Colonic mucosa (tissue), 4 donors: ENCODE data around the gene PUS1. TPM values are rescaled to one million over a fixed set of nuclear protein-coding genes. Genes with fewer than 3 reads are reported as not detected.

Experiments used
- DNase-seq: peaks from one replicate; pipeline ENCODE4 v3.0.0-alpha.2; 2020
- H3K27ac ChIP-seq: fragments of 200-600 bp; one replicate; pipeline ENCODE4 v1.8.0; 2021
- H3K27me3 ChIP-seq: fragments of 200-600 bp; one replicate; pipeline ENCODE4 v1.8.0; 2021
- H3K36me3 ChIP-seq: fragments of 200-600 bp; one replicate; pipeline ENCODE4 v1.8.0; 2021
- H3K4me1 ChIP-seq: fragments of 200-600 bp; one replicate; pipeline ENCODE4 v1.8.0; 2021; ENCODE audit warnings: mild to moderate bottlenecking
- H3K4me3 ChIP-seq: fragments of 200-600 bp; one replicate; pipeline ENCODE4 v1.8.0; 2021
- H3K9ac ChIP-seq, 2 donors: one replicate each; pipeline ENCODE4 v1.7.0; 2013; ENCODE audit warnings: control low read depth in 2 of 2, low read depth in 2 of 2, low read length in 2 of 2
- H3K9me3 ChIP-seq: fragments of 200-600 bp; one replicate; pipeline ENCODE4 v1.8.0; 2021
- intact Hi-C: fragments of 100-400 bp; cut with DNase I; formaldehyde crosslinking; loops from one replicate; pipeline ENCODE4 v1.14.1; 2022
- total RNA-seq, 2 donors: library from RNA; stranded (reverse); fragmentation: NEBNext Ultra II Directional in 1 of 2; extraction: Animal tissue kit (Norgen Biotek cat#: 25700) in 1 of 2; gene quantifications; one replicate each; pipeline ENCODE4 v1.2.1, GENCODE V29; 2021
- TF ChIP-seq, protein P1 (sequence below): fragments of 200-600 bp; IDR thresholded peaks from one replicate; pipeline ENCODE4 v1.8.0; 2022; ENCODE audit warnings: antibody characterized with exemption, mild to moderate bottlenecking
- donor health status: healthy.
- donor health status: DM: no; HTN: no; CAD: no.
- donor health status: DM: no; HTN: no; CAD: no.

PUS1 gene
- total RNA-seq, 2 donors from 2014 or later: 16.0 to 58.9 TPM

GRCh38 chr12:131943389-131943788 lies 14.3 kb downstream of the PUS1 start:
- intact Hi-C loops: loop anchor here (10.0 kb wide), 2 partner anchors 49 to 89 kb away; partner anchors contain the start of gene ULK1
- Histone ChIP-seq H3K36me3 (no peaks in the 10 kb centered on the region), H3K9me3 (no peaks in the 10 kb centered on the region), H3K27ac (no peak overlapping the region), H3K4me3 (no peak overlapping the region), H3K4me1 (no peaks in the 10 kb centered on the region), H3K27me3 (no peaks in the 10 kb centered on the region), H3K9ac (no peak overlapping the region)
- no peak for DNase-seq
- TF ChIP-seq, protein P1, sequence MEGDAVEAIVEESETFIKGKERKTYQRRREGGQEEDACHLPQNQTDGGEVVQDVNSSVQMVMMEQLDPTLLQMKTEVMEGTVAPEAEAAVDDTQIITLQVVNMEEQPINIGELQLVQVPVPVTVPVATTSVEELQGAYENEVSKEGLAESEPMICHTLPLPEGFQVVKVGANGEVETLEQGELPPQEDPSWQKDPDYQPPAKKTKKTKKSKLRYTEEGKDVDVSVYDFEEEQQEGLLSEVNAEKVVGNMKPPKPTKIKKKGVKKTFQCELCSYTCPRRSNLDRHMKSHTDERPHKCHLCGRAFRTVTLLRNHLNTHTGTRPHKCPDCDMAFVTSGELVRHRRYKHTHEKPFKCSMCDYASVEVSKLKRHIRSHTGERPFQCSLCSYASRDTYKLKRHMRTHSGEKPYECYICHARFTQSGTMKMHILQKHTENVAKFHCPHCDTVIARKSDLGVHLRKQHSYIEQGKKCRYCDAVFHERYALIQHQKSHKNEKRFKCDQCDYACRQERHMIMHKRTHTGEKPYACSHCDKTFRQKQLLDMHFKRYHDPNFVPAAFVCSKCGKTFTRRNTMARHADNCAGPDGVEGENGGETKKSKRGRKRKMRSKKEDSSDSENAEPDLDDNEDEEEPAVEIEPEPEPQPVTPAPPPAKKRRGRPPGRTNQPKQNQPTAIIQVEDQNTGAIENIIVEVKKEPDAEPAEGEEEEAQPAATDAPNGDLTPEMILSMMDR: no peak

DNA sequence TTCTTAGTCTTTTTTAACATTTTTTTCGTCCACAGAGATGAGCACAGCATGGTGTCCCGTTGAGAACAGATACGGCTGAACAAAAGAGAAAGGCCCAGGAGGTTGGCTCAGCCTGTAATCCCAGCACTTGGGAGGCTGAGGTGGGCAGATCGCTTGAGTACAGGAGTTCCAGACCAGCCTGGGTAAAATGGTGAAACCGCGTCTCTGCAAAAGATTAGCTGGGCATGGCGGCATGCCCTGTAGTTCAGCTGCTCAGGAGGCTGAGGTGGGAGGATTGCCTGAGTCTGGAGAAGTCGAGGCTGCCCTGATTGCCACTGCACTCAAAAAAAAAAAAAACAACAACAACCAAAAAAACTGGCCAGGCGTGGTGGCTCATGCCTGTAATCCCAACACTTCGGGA lies 14.8 kb downstream of the PUS1 start:
- no peaks in the 10 kb centered on the region for H3K27me3 ChIP-seq
- no peak overlapping the region for H3K27ac ChIP-seq
- TF ChIP-seq, protein P1: no peak
- no peak overlapping the region for H3K4me3 ChIP-seq
- no peaks in the 10 kb centered on the region for H3K9me3 ChIP-seq
- intact Hi-C loops: loop anchor here (10.0 kb wide), 2 partner anchors 49 to 89 kb away; partner anchors contain the start of gene ULK1
- no peaks in the 10 kb centered on the region for H3K4me1 ChIP-seq
- no peaks in the 10 kb centered on the region for H3K36me3 ChIP-seq
- DNase-seq: no peak
- no peak overlapping the region for H3K9ac ChIP-seq

GRCh38 chr12:131944601-131945251 lies 15.7 kb downstream of the PUS1 start:
- DNase-seq: no peak
- H3K27me3 ChIP-seq: no peaks in the 10 kb centered on the region
- no peaks in the 10 kb centered on the region for H3K4me1 ChIP-seq
- no peak overlapping the region for H3K4me3 ChIP-seq
- no peaks in the 10 kb centered on the region for H3K9me3 ChIP-seq
- TF ChIP-seq, protein P1: no peak
- H3K27ac ChIP-seq: no peak overlapping the region
- no peaks in the 10 kb centered on the region for H3K36me3 ChIP-seq
- intact Hi-C loops: loop anchor here (10.0 kb wide), 2 partner anchors 50 to 90 kb away; partner anchors contain the start of gene ULK1
- H3K9ac ChIP-seq: no peak overlapping the region

- no peaks in the 10 kb centered on the region for H3K4me1 ChIP-seq
- H3K4me3 ChIP-seq: no peak overlapping the region
- no peak for DNase-seq
- intact Hi-C loops: loop anchor here (10.0 kb wide), 2 partner anchors 52 to 92 kb away; partner anchors contain the start of gene ULK1
- no peaks in the 10 kb centered on the region for H3K27me3 ChIP-seq
- H3K9ac ChIP-seq: no peak overlapping the region
- H3K36me3 ChIP-seq: no peaks in the 10 kb centered on the region
- H3K9me3 ChIP-seq: no peaks in the 10 kb centered on the region
- TF ChIP-seq, protein P1: no peak
- H3K27ac ChIP-seq: no peak overlapping the region
Observed at GRCh38 chr12:131946757-131947156, 17.7 kb downstream of the PUS1 start.

DNA sequence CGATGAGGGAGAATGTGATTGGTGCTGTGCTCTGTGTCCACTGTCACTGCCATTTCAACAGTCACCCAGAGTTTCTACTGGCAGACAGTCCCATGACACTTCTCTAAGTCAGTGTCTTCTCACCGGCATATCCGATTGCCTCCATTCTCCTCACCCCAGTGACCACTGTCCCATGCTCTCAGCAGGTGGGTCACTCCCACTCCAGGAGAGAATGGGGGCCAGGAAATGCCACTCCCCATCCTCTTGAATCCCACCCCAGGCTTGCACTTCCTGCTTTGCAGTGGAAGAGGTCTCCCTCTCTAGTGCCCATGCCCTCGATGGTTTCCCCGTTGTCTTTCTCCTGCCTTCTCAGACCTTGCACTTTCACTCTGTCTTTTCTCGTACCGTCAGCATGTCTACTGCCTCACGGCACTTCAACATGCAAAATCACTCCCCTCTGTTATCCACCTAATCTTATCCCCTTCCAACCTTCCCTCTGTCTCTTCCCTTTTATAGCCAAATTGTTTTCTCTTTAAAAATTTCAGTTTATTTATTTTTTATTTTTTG lies 18.5 kb downstream of the PUS1 start:
- TF ChIP-seq, protein P1: no peak
- no peaks in the 10 kb centered on the region for H3K27me3 ChIP-seq
- no peak overlapping the region for H3K4me3 ChIP-seq
- no peak for DNase-seq
- no peak overlapping the region for H3K27ac ChIP-seq
- intact Hi-C loops: loop anchor here (10.0 kb wide), 2 partner anchors 53 to 93 kb away; partner anchors contain the start of gene ULK1
- no peaks in the 10 kb centered on the region for H3K9me3 ChIP-seq
- no peaks in the 10 kb centered on the region for H3K36me3 ChIP-seq
- peak overlapping the region in 1 of 2 donors; percentile 24 for H3K9ac ChIP-seq
- no peaks in the 10 kb centered on the region for H3K4me1 ChIP-seq
